Left colon (tissue), 2 donors: ENCODE data around the gene CCNB1IP1. TPM values are rescaled to one million over a fixed set of nuclear protein-coding genes. Genes with fewer than 3 reads are reported as not detected.
"Not testable (repeated sequence)": the region's sequence is repeated elsewhere in the genome, so short reads cannot be mapped to it uniquely, and the experiment has no call there.

ENCODE experiments used
- ATAC-seq: fragments of 200-7000 bp; cut with Tn5 transposase; one replicate; pipeline ENCODE4 v1.9.1; 2020; ENCODE audit warnings: mild to moderate bottlenecking, moderate library complexity
- DNase-seq, 2 donors: peaks; one replicate each; pipeline ENCODE4 v3.0.0-alpha.2; 2020
- intact Hi-C, 2 donors: fragments of 100-400 bp; cut with DNase I in 1 of 2; cut with micrococcal nuclease in 1 of 2; formaldehyde crosslinking; loops; one replicate each; pipeline versions ENCODE4 v1.11.2 to v1.14.0; 2022; cut with DNase I, micrococcal nuclease
- long read RNA-seq: library from polyadenylated mRNA; unstranded; transcript quantifications from one replicate; pipeline ENCODE4 v2.0.0, GENCODE V29; 2021
- total RNA-seq, 2 donors: library from RNA; stranded (reverse); fragmentation: NEBNext Ultra II Directional; extraction: Animal tissue kit (Norgen Biotek cat#: 25700); gene quantifications; one replicate each; pipeline ENCODE4 v1.2.1, GENCODE V29; 2021
- donor health status: DM: no; HTN: no; CAD: no.
- donor health status: DM: yes; HTN: yes; CAD: no.

The CCNB1IP1 gene
- total RNA-seq, result 10 to 100 TPM; 28.8 to 29.6 TPM
- long read RNA-seq, transcript CCNB1IP1-202 (7 exons, 1,479 nt), result major isoform, 5 of 10 reads
- long read RNA-seq, partial matches to known transcripts, result 3 of 10 reads
- long read RNA-seq, other reads (novel, unspliced or antisense), result 2 of 10 reads

DNA sequence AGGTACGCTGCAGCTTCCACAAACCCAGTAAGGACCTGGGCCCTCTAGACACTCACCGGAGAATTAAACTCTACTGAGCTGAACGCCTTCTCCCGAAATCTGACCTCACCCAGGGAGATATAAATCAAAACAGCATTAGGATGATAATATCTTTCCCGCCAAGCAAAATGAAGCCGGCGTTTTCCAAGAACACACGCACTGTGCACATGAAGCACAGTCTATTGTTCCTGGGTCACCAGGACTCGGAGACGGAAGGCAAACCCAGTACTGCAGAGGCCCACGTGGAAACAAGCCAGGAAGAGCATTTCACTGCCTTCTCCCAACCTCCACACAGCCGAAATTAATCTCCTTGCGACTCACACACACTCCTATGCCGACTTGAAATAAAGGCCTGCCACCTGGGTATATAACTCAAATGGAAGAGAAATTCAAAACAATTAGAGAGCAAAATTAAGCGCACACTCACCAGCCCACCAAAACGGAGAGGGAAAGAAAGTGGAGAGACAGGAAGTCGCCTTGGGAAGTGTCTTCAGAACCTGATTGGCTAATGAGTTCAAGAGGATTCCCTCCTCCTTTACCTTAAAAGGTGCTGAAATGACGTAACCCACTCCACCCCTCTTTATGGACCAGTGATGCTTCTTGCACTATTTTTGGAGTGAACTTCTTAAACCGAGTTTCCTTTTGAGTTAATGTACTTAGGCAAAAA lies at the start of gene CCNB1IP1:
Gene CCNB1IP1 (minus strand): TSS at position 492 of the 706 bp plus-strand sequence. CDS start 16,756 bp downstream, outside the sequence.
- peak; percentile 98 for ATAC-seq
- peak; percentile 55 to 67 for DNase-seq
- intact Hi-C loops, result no loop called here

DNA sequence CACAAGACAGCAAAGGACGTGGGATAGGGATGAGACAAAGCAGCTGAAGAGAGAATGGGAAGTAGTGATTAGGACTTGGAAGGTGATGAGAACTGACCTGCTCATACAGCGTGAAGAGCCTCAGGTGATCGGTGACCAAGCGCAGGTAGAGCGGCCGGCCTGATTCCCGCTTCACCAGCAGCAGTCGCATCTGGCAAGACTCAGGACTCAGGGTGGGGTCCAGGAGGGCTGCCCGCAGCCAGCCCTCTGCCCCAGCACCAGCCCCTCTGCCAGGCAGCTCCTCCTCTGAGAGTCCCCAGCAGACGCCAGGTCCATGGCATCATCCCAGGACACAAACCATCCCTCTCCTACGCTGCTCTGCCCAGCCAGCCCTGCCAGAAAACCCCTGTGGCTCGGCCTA lies 49.4 kb upstream of the CCNB1IP1 start:
- DNase-seq, result no peak
- ATAC-seq, result no peak
- intact Hi-C loops, result no loop called here

DNA sequence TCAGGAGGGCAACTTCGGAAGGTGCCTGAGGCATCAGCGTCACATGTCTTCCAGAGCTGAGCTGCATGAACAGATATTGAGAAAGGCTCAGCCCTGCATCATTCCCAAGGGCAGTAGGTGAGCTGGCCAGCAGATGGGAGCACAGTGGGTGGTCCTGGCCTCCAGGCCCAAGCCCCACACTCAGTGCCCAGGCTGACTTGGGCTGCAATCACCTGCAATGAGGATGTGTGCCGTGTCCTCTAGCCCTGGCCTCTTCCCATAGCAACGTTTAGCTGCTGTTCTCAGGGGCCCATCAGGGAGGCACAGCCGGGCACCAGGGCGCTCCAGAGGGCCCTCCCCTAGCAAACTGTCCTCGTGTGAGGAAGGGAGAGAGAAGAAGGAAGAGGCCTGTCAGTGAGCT lies 48.3 kb upstream of the CCNB1IP1 start:
- no peak for DNase-seq
- intact Hi-C loops, result no loop called here
- no peak for ATAC-seq

- intact Hi-C loops, result no loop called here
- ATAC-seq (no peak), DNase-seq (no peak)
Observed at GRCh38 chr14:20380681-20381080, 47.6 kb upstream of the CCNB1IP1 start.

- ATAC-seq (no peak), DNase-seq (no peak)
- intact Hi-C loops, result no loop called here
Observed at GRCh38 chr14:20379743-20380142, 46.7 kb upstream of the CCNB1IP1 start.

DNA sequence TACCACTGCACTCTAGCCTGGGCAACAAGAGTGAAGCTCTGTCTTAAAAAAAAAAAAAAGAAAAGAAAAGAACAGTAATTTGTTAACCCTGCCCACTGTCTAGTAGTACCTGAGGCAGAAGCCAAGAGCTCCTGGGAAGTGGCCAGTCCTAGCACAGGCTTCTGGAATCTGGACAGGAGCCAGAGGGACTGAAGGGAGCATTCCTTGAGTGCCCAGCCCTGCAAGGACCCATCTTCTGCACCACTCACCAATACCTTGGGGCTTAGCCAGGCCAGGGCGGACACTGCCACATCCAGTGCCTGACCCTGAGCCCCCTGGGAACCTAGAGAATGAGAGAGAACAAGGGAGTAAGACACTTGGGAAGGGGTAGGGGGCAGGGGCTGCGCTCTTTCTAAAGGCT lies 44.1 kb upstream of the CCNB1IP1 start:
- DNase-seq, result peak in 1 of 2 donors; percentile 21
- intact Hi-C loops, result no loop called here
- ATAC-seq, result peak; percentile 27

DNA sequence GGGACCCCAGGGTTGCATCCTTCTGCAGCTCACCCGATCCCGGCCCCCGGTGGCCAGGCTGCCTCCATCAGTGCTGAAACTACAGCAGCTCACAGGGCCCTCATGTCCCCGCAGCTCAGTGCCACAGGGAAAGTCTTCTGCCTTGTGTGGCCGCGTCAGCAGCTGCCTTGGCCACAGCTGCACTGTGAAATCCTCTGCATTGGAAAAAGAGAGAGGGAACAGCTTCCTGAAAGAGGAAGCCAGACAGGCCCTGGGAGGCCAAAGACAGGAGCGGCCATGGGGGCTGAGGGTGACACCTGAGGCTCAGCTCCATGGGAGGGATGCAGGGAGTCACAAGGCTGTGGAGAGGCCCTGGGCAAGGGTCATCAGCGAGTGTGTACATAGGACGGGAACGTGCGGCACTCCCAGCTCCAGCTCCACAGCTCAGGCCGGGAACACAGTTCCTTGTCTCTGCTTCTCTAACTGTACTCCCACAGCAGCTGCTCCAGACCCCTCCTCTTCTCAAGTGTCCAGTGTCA lies 43.1 kb upstream of the CCNB1IP1 start:
- peak; percentile 74 to 83 for DNase-seq
- peak; percentile 97 for ATAC-seq
- intact Hi-C loops, result no loop called here

DNA sequence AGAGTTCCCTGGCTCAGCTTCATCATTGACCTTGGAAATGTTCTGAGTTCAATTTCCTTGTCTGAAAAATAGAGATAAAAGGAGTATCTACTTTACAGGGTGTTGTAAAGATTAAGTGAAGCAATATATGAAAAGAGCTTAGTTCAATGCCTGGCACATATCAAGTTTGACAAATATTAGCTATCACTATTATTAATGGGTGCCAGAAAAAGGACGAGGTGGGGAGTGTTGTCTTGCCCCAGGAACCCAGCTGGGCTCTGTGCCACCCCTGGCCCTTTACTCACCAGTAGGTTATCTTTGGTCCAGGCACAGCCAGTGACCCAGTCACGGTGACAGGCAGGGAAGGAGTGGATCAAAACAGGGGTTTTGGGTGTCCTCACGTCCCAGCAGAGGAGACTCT lies 42.4 kb upstream of the CCNB1IP1 start:
- intact Hi-C loops, result no loop called here
- DNase-seq, result no peak
- ATAC-seq, result peak; percentile 9

DNA sequence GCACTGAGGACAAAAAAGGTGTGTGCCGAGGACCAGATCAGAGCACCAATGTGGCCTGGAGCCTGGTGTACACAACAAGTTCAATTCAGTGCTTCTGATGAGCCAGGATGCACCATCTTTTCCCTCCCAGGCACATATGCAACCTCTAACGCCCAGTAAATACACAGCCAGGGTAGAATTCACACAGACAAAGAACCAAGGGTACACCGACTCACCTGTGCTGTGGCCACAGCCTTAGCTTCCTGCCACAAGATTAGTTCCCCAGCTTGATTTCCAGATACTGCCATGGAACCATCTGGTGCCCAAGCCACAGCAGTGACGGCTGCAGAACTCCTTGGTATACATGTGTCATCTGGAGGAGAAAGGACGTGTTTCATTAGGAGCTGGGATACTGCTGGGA lies 39.7 kb upstream of the CCNB1IP1 start:
- ATAC-seq, result no peak
- intact Hi-C loops, result no loop called here
- DNase-seq, result no peak

DNA sequence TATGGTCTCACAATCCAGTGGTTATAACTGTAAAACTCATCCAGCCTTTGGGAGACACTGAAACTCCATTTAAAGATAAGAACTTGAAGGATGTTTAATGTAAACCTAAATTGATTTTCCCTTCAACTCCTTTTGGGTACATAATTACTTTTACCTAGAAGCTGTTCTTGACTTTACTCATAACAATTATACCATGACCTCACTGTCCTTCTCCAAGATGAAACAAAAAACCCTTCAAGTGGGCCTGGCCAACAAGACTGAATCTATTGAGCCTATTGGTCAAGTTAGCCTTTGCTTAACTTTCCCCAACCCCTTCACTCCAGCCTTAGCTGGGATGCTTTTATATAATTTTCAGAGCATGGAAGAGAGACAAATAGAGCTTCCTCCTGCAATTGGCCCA lies 32.8 kb upstream of the CCNB1IP1 start:
- no peak for ATAC-seq
- intact Hi-C loops, result no loop called here
- no peak for DNase-seq

- ATAC-seq, result peak; percentile 52
- intact Hi-C loops, DNase-seq: not testable (repeated sequence)
Observed at GRCh38 chr14:20358474-20358873, 25.4 kb upstream of the CCNB1IP1 start.

GRCh38 chr14:20356422-20356821 lies 23.3 kb upstream of the CCNB1IP1 start:
- DNase-seq, result no peak
- intact Hi-C loops, result no loop called here
- no peak for ATAC-seq

GRCh38 chr14:20350860-20351259 lies 17.8 kb upstream of the CCNB1IP1 start:
- intact Hi-C loops, result no loop called here
- DNase-seq (no peak), ATAC-seq (peak; percentile 33)

GRCh38 chr14:20350282-20350681 lies 17.2 kb upstream of the CCNB1IP1 start:
- ATAC-seq, result no peak
- intact Hi-C loops, result no loop called here

DNA sequence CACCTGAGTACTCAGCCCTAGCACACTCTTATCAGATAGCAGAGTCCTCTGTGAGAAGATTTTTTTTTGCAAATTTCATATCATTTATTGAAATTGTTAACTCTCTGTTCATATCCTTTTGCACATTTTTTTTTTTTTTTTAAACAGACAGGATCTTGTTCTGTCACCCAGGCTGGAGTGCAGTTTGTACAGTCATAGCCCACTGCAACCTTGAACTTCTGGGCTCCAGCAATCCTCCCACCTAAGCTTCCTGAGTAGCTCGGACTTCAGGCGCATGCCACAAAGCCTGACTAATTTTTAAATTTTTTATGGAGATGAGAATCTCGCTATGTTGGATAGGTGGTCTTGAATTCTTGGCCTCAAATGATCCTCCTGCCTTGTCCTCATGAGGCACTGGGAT lies 14.7 kb upstream of the CCNB1IP1 start:
- intact Hi-C loops, result loop anchor here in 1 of 2 donors (10.0 kb wide), 1 partner anchor 107 kb away; the partner anchor contains the start of genes APEX1 and OSGEP
- no peak for DNase-seq
- no peak for ATAC-seq

More at GRCh38 chr14:20350282-20350681, 17.2 kb upstream of the CCNB1IP1 start:
- no peak for DNase-seq

DNA sequence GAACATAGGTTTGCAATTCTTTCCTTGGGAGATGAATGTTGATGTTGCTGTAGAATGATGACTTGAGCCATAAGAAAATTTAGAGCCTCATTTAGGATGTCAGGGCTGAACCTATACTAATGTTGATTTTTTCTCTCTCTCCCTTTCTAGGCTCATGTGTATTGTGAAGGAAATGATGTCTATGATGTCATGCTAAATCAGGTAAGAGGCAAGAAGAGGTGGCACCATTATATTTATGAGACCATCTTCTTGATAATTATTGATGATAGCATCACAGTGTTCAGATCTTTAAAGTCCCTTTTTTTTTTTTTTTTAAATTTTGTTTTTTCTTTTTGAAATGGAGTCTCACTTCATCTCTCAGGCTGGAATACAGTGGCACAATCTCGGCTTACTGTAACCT lies 13.6 kb upstream of the CCNB1IP1 start:
- DNase-seq (no peak), ATAC-seq (no peak)
- intact Hi-C loops, result loop anchor here in 1 of 2 donors (10.0 kb wide), 1 partner anchor 108 kb away; the partner anchor contains the start of genes APEX1 and OSGEP

GRCh38 chr14:20345366-20345765 lies 12.3 kb upstream of the CCNB1IP1 start:
- no peak for ATAC-seq

GRCh38 chr14:20343862-20344220 lies 10.8 kb upstream of the CCNB1IP1 start:
- no peak for DNase-seq
- no peak for ATAC-seq
- intact Hi-C loops, result loop anchor here in 1 of 2 donors (5.0 to 10.0 kb wide), 2 partner anchors 111 to 338 kb away; partner anchors contain the start of genes APEX1, OSGEP and RNASE4

More at GRCh38 chr14:20345366-20345765, 12.3 kb upstream of the CCNB1IP1 start:
- DNase-seq, result no peak
- intact Hi-C loops, result loop anchor here in 1 of 2 donors (10.0 kb wide), 1 partner anchor 109 kb away; the partner anchor contains the start of genes APEX1 and OSGEP

DNA sequence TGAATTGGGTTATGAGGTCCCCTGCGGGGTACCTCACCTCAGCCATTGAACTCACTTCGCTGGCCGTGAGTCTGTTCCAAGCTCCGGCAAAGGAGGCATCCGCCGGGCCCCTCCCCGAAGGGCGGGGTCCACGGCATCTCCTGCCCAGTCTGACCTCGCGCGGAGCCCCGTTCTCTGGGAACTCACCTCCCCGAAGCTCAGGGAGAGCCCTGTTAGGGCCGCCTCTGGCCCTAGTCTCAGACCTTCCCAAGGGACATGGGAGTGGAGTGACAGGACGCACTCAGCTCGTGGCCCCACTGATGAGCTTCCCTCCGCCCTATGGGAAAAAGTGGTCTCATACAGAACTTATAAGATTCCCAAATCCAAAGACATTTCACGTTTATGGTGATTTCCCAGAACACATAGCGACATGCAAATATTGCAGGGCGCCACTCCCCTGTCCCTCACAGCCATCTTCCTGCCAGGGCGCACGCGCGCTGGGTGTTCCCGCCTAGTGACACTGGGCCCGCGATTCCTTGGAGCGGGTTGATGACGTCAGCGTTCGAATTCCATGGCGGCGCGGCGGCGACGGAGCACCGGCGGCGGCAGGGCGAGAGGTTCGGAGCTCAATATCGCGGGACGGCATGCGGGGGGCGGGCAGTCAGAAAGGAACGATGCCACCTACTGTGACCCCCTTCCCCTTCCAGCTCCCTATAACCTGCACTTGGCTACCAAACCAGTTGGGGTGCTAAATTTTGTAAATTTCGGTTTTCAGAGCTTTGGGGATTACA lies 10.2 kb upstream of the CCNB1IP1 start, which contains the start of gene PARP2:
Gene PARP2 (plus strand): TSS at position 544 of the 770 bp plus-strand sequence. CDS start 7 bp downstream, at position 551.
- intact Hi-C loops, result loop anchor here in 1 of 2 donors (5.0 to 10.0 kb wide), 2 partner anchors 112 to 339 kb away; partner anchors contain the start of genes APEX1, OSGEP and RNASE4
- peak; percentile 95 to 98 for DNase-seq
- peak; percentile 91 for ATAC-seq
